Endothelial cell of umbilical vein (primary cell): ENCODE results near the gene KCNB1. TPM values are rescaled to one million over a fixed set of nuclear protein-coding genes. Genes with fewer than 3 reads are reported as not detected.

ENCODE experiments used
- BruUV-seq: library from RNA; stranded (reverse); fragments of 400-500 nt; replicated peaks from 2 replicates; lab custom pipeline; 2021; lab: Mats Ljungman, UMichigan
- CTCF ChIA-PET: fragments of 300-600, 350-600 bp; sonication (Branson Sonifier 250); formaldehyde crosslinking; loops from one replicate; lab custom pipeline; 2021; ENCODE audit warnings: antibody characterized with exemption, inconsistent platforms; lab: Charles Lee
- POLR2A ChIA-PET: fragments of 300-600, 350-600 bp; sonication (Branson Sonifier 250); formaldehyde crosslinking; loops from one replicate; lab custom pipeline; 2021; ENCODE audit warnings: antibody characterized with exemption, inconsistent platforms; lab: Charles Lee
- DNase-seq: peaks from one replicate; pipeline ENCODE4 v3.0.0-alpha.2; 2011; ENCODE audit warnings: low read depth, low spot score
- FAIRE-seq: peaks from 2 replicates; lab custom pipeline; 2011; peaks lifted over from hg19 to GRCh38; lab: Jason Lieb, UNC
- H2AFZ ChIP-seq: 2 replicates; pipeline ENCODE4 v1.6.0; 2012; ENCODE audit warnings: low read depth, low read length, control low read depth, inconsistent platforms
- H3K27ac ChIP-seq: 2 replicates; pipeline ENCODE4 v1.5.1; 2011; ENCODE audit warnings: low read depth, mild to moderate bottlenecking, control low read depth, low read length, moderate library complexity; ENCODE audit not compliant: insufficient read depth
- H3K27me3 ChIP-seq, 2 experiments: 2 replicates each; pipeline versions ENCODE4 v1.6.0 to v1.6.1; 2011; ENCODE audit warnings: low read length in 2 of 2, mixed read lengths in 1 of 2; ENCODE audit not compliant: control insufficient read depth in 2 of 2, insufficient read depth in 2 of 2
- H3K36me3 ChIP-seq, 2 experiments: 2 replicates in 1 of 2; 3 replicates in 1 of 2; pipeline ENCODE4 v1.5.1; 2011; ENCODE audit warnings: low read length in 2 of 2, mild to moderate bottlenecking in 1 of 2, moderate library complexity in 1 of 2; ENCODE audit not compliant: control insufficient read depth in 2 of 2, insufficient read depth in 2 of 2; ENCODE audit errors: extremely low read depth in 1 of 2
- H3K4me1 ChIP-seq: 3 replicates; pipeline ENCODE4 v1.5.1; 2011; ENCODE audit warnings: mild to moderate bottlenecking, low read length; ENCODE audit not compliant: control insufficient read depth, insufficient read depth; ENCODE audit errors: extremely low read depth
- H3K4me2 ChIP-seq: 2 replicates; pipeline ENCODE4 v1.6.1; 2011; ENCODE audit warnings: low read length, control low read depth, mixed read lengths; ENCODE audit not compliant: insufficient read depth
- H3K4me3 ChIP-seq, 3 experiments: fragments of 200-600 bp in 1 of 3; sonication (generic), shearing (Covaris generic) in 1 of 3; replicated peaks in 1 of 3; 2 replicates each; pipeline ENCODE4 v1.5.1; 2011 to 2016; ENCODE audit warnings: control low read depth in 3 of 3, low read length in 3 of 3, mild to moderate bottlenecking in 2 of 3, inconsistent platforms in 1 of 3, low read depth in 1 of 3, moderate library complexity in 1 of 3; ENCODE audit not compliant: insufficient read depth in 1 of 3
- H3K79me2 ChIP-seq: 2 replicates; pipeline ENCODE4 v1.6.0; 2012; ENCODE audit warnings: low read length, inconsistent platforms; ENCODE audit not compliant: control insufficient read depth, insufficient read depth
- H3K9ac ChIP-seq: replicated peaks from 2 replicates; pipeline ENCODE3; 2011; ENCODE audit warnings: low read length, control low read depth; ENCODE audit not compliant: insufficient read depth; ENCODE audit errors: extremely low read depth
- H3K9me1 ChIP-seq: replicated peaks from 3 replicates; pipeline ENCODE4 v1.6.0; 2011; ENCODE audit warnings: mild to moderate bottlenecking, low read length; ENCODE audit not compliant: control insufficient read depth, insufficient read depth; ENCODE audit errors: extremely low read depth
- H3K9me3 ChIP-seq: replicated peaks from 2 replicates; pipeline ENCODE4 v1.5.1; 2012; ENCODE audit warnings: low read length, inconsistent platforms; ENCODE audit not compliant: control insufficient read depth, insufficient read depth
- H4K20me1 ChIP-seq: replicated peaks from 2 replicates; pipeline ENCODE3; 2011; ENCODE audit warnings: mild to moderate bottlenecking, low read length; ENCODE audit not compliant: control insufficient read depth, insufficient read depth; ENCODE audit errors: extremely low read depth
- EZH2 ChIP-seq: IDR thresholded peaks from 2 replicates; pipeline ENCODE4 v1.6.1; 2012; ENCODE audit warnings: borderline replicate concordance, low read depth, mild to moderate bottlenecking, moderate library complexity, low read length, inconsistent platforms; ENCODE audit not compliant: severe bottlenecking
- FOS ChIP-seq: IDR thresholded peaks from 2 replicates; pipeline ENCODE4 v1.6.1; 2011; ENCODE audit warnings: mild to moderate bottlenecking, low read length, moderate library complexity, borderline replicate concordance; ENCODE audit not compliant: insufficient read depth
- GATA2 ChIP-seq: IDR thresholded peaks from 2 replicates; pipeline ENCODE4 v1.7.0; 2011; ENCODE audit warnings: low read depth, mild to moderate bottlenecking, moderate library complexity, mixed read lengths, low read length; ENCODE audit not compliant: insufficient read length, insufficient read depth
- JUN ChIP-seq: IDR thresholded peaks from 2 replicates; pipeline ENCODE4 v1.6.1; 2011; ENCODE audit warnings: borderline replicate concordance, low read depth; ENCODE audit not compliant: insufficient read length, insufficient read depth
- MYC ChIP-seq: IDR thresholded peaks from one replicate; pipeline ENCODE4 v1.6.1; 2011; ENCODE audit warnings: mild to moderate bottlenecking, low read depth, low read length
- POLR2A ChIP-seq: IDR thresholded peaks from 2 replicates; pipeline ENCODE4 v1.6.1; 2012; ENCODE audit warnings: low read depth, mild to moderate bottlenecking, control low read depth, low read length
- POLR2AphosphoS5 ChIP-seq: IDR thresholded peaks from 2 replicates; pipeline ENCODE4 v1.6.1; 2012; ENCODE audit warnings: low read depth, mild to moderate bottlenecking, control low read depth, low read length, moderate library complexity; ENCODE audit not compliant: insufficient read depth
- dilution Hi-C: fragments of 300-500 bp; cut with MboI; formaldehyde crosslinking; loops from one replicate; pipeline ENCODE4 v1.15.0; 2019; ENCODE audit warnings: low sequenced_read_pairs; ENCODE audit not compliant: extremely low pct_ligation_motif_present
- intact Hi-C: fragments of 100-400 bp; cut with micrococcal nuclease; formaldehyde crosslinking; loops from one replicate; pipeline ENCODE4 v1.10.0; 2022
- polyA plus RNA-seq, 4 experiments: library from polyadenylated mRNA; depleted of rRNA in 3 of 4; stranded (reverse) in 3 of 4; unstranded in 1 of 4; fragments of >200 nt; gene quantifications; 2 replicates each; pipeline versions ENCODE4 v1.2.1 to v1.2.3, GENCODE V29; 2011 to 2012; ENCODE audit warnings: missing spikeins in 1 of 4
- total RNA-seq: library from RNA; stranded (reverse); gene quantifications from 2 replicates; pipeline ENCODE4 v1.2.3, GENCODE V29; 2021
- TF ChIP-seq, protein P1 (sequence below): IDR thresholded peaks from 2 replicates; pipeline ENCODE4 v1.6.1; 2011; ENCODE audit not compliant: insufficient read depth, insufficient read length
- TF ChIP-seq, protein P2 (sequence below), 2 donors: IDR thresholded peaks; 1 replicate in 1 of 2; 2 replicates in 1 of 2; pipeline ENCODE4 v1.5.1; 2011; ENCODE audit warnings: low read length in 2 of 2, mild to moderate bottlenecking in 2 of 2, moderate library complexity in 2 of 2, control low read depth in 1 of 2, inconsistent platforms in 1 of 2, low read depth in 1 of 2; ENCODE audit not compliant: insufficient read depth in 1 of 2; ENCODE audit errors: extremely low read depth in 1 of 2

Gene KCNB1
- total and polyA plus RNA-seq, 2 donors (not counting 3 experiments of a cell fraction or from before 2014, with no cell fraction given) = not detected

DNA sequence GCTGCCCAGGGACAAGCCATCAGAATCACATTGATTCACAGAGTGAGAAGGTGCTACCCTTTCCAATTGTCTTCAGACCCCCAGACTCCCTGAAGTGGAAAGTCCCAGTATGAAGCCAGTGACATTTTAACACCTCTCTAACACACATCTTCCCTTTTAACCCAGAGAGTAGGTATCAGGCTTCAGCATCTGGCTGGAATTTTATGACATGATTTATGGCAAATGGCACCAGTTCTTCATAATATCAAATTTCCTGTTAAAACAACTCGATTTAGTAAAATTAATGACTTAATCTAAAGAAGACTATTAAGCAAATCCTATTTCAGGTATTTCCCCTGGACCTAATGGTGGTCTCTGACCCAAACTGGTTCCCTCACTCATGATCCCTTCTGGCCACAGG lies 25.0 kb downstream of the KCNB1 start:
- Histone ChIP-seq H3K4me2 (no peak overlapping the region), H3K9me3 (no peaks in the 10 kb centered on the region), H3K27me3 (peaks cover 5 to 7% of the 10 kb centered on the region in 2 experiments), H4K20me1 (no peaks in the 10 kb centered on the region), H3K79me2 (no peaks in the 10 kb centered on the region), H3K9me1 (no peaks in the 10 kb centered on the region), H3K36me3 (no peaks in the 10 kb centered on the region), H3K27ac (no peak overlapping the region), H3K4me1 (no peaks in the 10 kb centered on the region), H3K9ac (no peak overlapping the region), H3K4me3 (no peak overlapping the region), H2AFZ (no peak overlapping the region)
- dilution Hi-C loops (no loop called here), intact Hi-C loops (no loop called here)
- no TSS peak for BruUV-seq
- DNase-seq (no peak), FAIRE-seq (no peak)
- ChIA-PET CTCF (no interaction called here), POLR2A (no interaction called here)
- TF ChIP-seq POLR2AphosphoS5 (no peak), FOS (no peak), GATA2 (no peak), JUN (no peak), POLR2A (no peak), MYC (no peak), EZH2 (no peak)
- TF ChIP-seq, protein P1, sequence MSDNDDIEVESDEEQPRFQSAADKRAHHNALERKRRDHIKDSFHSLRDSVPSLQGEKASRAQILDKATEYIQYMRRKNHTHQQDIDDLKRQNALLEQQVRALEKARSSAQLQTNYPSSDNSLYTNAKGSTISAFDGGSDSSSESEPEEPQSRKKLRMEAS = no peak

DNA sequence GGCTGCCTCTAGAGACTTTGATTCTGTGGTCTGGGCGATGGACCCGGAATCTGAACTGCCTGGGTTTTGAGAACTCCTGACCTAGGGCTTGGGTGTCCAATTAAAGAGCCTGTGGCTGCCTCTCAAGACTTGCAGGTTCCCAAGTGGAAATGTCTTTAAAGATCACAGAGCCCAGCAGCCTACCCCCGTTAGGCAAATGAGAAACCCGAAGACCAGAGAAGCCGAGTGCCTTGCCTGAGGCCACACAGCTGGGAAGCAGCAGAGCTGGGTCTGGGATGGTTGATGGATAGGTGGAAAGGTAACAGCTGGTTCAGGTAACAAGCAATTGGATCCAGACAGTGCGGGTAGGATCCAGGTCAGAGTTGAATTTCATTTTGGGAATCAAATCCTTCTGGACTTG lies 25.8 kb downstream of the KCNB1 start:
- CTCF ChIA-PET = no interaction called here
- DNase-seq (no peak), FAIRE-seq (no peak)
- peaks cover 5 to 7% of the 10 kb centered on the region in 2 experiments for H3K27me3 ChIP-seq
- H3K27ac ChIP-seq = no peak overlapping the region
- no peaks in the 10 kb centered on the region for H3K36me3 ChIP-seq
- no TSS peak for BruUV-seq
- H3K4me1 ChIP-seq = peaks cover 2% of the 10 kb centered on the region
- no peaks in the 10 kb centered on the region for H3K9me1 ChIP-seq
- POLR2A ChIA-PET = no interaction called here
- intact Hi-C loops = no loop called here
- no peaks in the 10 kb centered on the region for H3K79me2 ChIP-seq
- no peaks in the 10 kb centered on the region for H4K20me1 ChIP-seq
- dilution Hi-C loops = no loop called here
- H3K9ac ChIP-seq = no peak overlapping the region
- no peak overlapping the region for H3K4me2 ChIP-seq
- H3K9me3 ChIP-seq = no peaks in the 10 kb centered on the region
- TF ChIP-seq, protein P2, sequence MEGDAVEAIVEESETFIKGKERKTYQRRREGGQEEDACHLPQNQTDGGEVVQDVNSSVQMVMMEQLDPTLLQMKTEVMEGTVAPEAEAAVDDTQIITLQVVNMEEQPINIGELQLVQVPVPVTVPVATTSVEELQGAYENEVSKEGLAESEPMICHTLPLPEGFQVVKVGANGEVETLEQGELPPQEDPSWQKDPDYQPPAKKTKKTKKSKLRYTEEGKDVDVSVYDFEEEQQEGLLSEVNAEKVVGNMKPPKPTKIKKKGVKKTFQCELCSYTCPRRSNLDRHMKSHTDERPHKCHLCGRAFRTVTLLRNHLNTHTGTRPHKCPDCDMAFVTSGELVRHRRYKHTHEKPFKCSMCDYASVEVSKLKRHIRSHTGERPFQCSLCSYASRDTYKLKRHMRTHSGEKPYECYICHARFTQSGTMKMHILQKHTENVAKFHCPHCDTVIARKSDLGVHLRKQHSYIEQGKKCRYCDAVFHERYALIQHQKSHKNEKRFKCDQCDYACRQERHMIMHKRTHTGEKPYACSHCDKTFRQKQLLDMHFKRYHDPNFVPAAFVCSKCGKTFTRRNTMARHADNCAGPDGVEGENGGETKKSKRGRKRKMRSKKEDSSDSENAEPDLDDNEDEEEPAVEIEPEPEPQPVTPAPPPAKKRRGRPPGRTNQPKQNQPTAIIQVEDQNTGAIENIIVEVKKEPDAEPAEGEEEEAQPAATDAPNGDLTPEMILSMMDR (IDR thresholded peaks at IDR 0.05; ENCODE audit: extremely low read depth in 1 of 2, insufficient read depth in 1 of 2, low read depth in 1 of 2, low read length in 2 of 2) = no peak
- TF ChIP-seq GATA2 (no peak), JUN (no peak), POLR2AphosphoS5 (no peak), EZH2 (no peak), POLR2A (no peak), FOS (no peak), MYC (no peak)
- TF ChIP-seq, protein P1 = no peak
- no peak overlapping the region for H2AFZ ChIP-seq
- H3K4me3 ChIP-seq = no peak overlapping the region
